ENCODE data around the gene GJD4.

GJD4 gene, protein sequence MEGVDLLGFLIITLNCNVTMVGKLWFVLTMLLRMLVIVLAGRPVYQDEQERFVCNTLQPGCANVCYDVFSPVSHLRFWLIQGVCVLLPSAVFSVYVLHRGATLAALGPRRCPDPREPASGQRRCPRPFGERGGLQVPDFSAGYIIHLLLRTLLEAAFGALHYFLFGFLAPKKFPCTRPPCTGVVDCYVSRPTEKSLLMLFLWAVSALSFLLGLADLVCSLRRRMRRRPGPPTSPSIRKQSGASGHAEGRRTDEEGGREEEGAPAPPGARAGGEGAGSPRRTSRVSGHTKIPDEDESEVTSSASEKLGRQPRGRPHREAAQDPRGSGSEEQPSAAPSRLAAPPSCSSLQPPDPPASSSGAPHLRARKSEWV

DNA sequence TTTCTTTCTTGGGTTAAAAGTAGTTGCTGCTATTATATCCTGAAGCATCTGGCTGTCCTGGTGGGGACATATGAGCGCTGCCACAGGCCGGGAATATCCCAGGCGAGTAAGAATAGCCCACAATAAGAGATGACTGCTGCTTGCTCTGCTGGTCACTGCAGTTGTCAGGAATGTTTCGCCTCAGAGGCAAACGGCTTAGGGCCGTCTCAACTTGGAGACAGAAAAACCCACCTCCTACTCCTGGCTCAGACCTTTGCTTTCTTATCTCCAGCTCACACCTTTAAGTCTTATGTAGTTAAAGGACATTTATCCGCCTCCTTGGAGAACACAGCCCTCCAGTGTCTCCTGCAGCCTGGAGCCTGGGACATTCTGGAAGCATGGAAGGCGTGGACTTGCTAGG, at the start of gene GJD4:
TSS of gene GJD4 (plus strand) at position 151 of the 400 bp plus-strand sequence. CDS start at position 378, 227 bp downstream.
- H3K27me3 ChIP-seq (replicated peaks; ENCODE audit: control insufficient read depth, insufficient read depth, low read length), result peaks cover 1% of the 10 kb centered on the region
- DNase-seq (ENCODE audit: extremely low read depth, insufficient read length), result no peak
- TF ChIP-seq, protein P1, sequence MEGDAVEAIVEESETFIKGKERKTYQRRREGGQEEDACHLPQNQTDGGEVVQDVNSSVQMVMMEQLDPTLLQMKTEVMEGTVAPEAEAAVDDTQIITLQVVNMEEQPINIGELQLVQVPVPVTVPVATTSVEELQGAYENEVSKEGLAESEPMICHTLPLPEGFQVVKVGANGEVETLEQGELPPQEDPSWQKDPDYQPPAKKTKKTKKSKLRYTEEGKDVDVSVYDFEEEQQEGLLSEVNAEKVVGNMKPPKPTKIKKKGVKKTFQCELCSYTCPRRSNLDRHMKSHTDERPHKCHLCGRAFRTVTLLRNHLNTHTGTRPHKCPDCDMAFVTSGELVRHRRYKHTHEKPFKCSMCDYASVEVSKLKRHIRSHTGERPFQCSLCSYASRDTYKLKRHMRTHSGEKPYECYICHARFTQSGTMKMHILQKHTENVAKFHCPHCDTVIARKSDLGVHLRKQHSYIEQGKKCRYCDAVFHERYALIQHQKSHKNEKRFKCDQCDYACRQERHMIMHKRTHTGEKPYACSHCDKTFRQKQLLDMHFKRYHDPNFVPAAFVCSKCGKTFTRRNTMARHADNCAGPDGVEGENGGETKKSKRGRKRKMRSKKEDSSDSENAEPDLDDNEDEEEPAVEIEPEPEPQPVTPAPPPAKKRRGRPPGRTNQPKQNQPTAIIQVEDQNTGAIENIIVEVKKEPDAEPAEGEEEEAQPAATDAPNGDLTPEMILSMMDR (IDR thresholded peaks at IDR 0.05; ENCODE audit: insufficient read depth, low read length, poor library complexity, severe bottlenecking), result no peak
- H3K4me3 ChIP-seq (replicated peaks; ENCODE audit: low read depth, low read length), result no peak within 1 kb of the TSS
- no peaks in the 10 kb centered on the region for H3K36me3 ChIP-seq (ENCODE audit: control insufficient read depth, insufficient read depth, low read length)

DNA sequence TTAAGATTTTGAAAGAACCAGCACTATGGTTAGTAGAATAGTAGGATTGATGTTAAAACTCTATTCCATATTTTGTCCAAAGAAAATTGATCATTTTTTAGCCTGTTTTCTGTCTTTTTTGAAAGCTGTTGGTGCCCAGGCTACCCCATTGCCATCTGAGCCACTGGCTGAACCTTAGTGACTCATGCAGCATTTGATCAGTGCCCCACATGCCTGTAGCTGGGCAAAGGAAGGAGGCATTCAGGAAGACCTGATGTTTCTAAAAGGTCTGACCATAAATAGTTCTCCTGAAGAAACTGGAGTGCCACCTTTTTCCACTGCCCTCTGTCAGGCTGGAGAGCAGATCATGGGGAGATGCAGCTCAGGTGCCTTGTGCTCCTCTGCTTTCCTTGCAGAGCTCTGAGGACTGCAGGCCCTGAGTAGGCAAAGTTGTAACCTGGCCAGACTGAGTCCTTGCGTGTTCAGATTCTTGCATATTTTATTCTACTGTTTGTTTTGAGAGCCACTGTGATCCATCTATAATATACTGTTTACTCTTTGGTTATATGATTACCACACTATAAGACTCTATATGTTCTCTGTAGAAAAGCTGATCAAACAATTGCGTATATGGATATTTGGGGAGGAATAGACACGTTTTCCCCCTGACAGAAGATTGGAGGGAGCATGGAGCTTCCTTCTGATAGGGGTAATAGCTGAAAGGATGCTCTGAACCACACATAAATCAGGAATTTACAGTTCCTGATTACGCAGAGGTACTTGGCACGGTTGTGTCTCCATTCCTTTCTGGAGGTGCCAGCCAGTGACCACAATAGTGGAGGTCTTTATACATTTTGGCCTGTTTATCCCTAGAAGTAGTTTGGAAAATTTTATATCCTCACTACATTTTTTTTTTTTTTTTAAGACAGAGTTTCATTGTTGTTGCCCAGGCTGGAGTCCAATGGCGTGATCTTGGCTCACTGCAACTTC, 48.9 kb upstream of the GJD4 start:
- H3K27me3 ChIP-seq (replicated peaks; ENCODE audit: control insufficient read depth, insufficient read depth, low read length), result no peaks in the 10 kb centered on the region
- TF ChIP-seq, protein P1 (IDR thresholded peaks at IDR 0.05; ENCODE audit: insufficient read depth, low read length, poor library complexity, severe bottlenecking), result no peak
- DNase-seq (ENCODE audit: extremely low read depth, insufficient read length), result no peak

DNA sequence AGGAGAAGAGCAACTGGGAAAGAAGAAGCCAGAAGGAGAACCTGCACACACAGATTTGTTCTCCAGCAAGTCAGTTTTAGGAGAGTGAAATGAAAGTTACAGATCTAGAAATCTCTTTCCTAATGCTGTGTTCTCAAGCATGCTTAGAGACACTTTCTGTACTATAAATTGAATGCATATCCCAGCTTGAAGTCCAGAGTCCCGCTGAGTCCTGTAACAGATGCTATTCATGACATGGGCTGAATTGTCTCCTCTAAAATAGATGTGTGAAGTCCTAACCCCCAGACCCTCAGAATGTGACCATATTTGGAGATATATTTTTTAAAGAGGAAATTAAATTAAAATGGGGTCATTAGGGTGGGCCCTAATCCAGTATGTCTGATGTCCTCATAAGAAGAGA, 46.9 kb upstream of the GJD4 start:
- H3K27me3 ChIP-seq (replicated peaks; ENCODE audit: control insufficient read depth, insufficient read depth, low read length), result no peaks in the 10 kb centered on the region
- H3K36me3 ChIP-seq (ENCODE audit: control insufficient read depth, insufficient read depth, low read length), result peaks cover 1% of the 10 kb centered on the region
- no peak for DNase-seq (ENCODE audit: extremely low read depth, insufficient read length)
- TF ChIP-seq, protein P1 (IDR thresholded peaks at IDR 0.05; ENCODE audit: insufficient read depth, low read length, poor library complexity, severe bottlenecking), result no peak
- no peak overlapping the region for H3K4me3 ChIP-seq (replicated peaks; ENCODE audit: low read depth, low read length)

More for the DNA sequence above, 48.9 kb upstream of the GJD4 start:
- Histone ChIP-seq H3K4me3 (replicated peaks; ENCODE audit: low read depth, low read length) (no peak overlapping the region), H3K36me3 (ENCODE audit: control insufficient read depth, insufficient read depth, low read length) (peaks cover 1% of the 10 kb centered on the region)

DNA sequence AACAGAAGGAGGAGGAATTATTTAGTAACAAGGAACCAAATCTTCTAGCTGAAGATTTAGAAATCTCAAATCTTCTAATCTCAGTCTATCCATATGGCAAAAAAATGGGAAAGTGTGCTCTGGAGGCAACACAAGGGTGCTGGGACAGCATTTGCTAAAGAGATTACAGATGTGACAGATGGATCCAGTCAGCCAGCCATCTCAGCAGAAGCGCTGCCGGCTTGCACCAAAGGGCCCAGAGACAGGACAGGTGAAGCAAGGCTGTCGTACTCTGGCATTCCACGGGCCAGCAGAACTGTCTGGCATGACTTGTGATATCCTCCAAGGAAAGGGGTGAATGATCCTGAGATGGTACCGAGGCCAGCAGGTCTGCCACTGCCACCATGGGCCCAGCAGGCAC, 45.7 kb upstream of the GJD4 start:
- DNase-seq (ENCODE audit: extremely low read depth, insufficient read length), result no peak
- Histone ChIP-seq H3K4me3 (replicated peaks; ENCODE audit: low read depth, low read length) (no peak overlapping the region), H3K27me3 (replicated peaks; ENCODE audit: control insufficient read depth, insufficient read depth, low read length) (no peaks in the 10 kb centered on the region), H3K36me3 (ENCODE audit: control insufficient read depth, insufficient read depth, low read length) (peaks cover 1% of the 10 kb centered on the region)
- TF ChIP-seq, protein P1 (IDR thresholded peaks at IDR 0.05; ENCODE audit: insufficient read depth, low read length, poor library complexity, severe bottlenecking), result no peak

DNA sequence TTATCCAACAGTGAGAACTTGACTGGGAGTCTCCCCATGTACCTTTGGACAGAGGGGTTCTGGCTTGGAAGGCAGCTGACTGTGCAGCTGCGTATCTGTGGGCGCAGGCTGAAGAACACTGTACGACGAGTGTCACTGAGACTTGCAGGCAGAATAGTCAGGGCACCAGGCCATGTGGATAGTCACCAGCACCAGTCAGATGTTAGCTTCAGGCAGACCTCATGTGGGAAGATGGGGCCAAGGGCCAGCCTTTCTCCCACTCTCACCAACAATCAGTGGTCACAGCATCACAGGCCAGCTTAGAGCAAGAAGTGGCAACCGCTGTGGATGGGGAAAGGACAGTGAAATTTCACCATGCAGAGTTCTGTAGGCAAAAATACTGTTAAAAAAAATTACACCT, 43.4 kb upstream of the GJD4 start:
- no peak overlapping the region for H3K4me3 ChIP-seq (replicated peaks; ENCODE audit: low read depth, low read length)
- TF ChIP-seq, protein P1 (IDR thresholded peaks at IDR 0.05; ENCODE audit: insufficient read depth, low read length, poor library complexity, severe bottlenecking), result no peak
- no peaks in the 10 kb centered on the region for H3K27me3 ChIP-seq (replicated peaks; ENCODE audit: control insufficient read depth, insufficient read depth, low read length)
- DNase-seq (ENCODE audit: extremely low read depth, insufficient read length), result no peak
- H3K36me3 ChIP-seq (ENCODE audit: control insufficient read depth, insufficient read depth, low read length), result peaks cover 3% of the 10 kb centered on the region
